Measurements from ENCODE around the gene MOSPD2. TPM values are rescaled to one million over a fixed set of nuclear protein-coding genes. Genes with fewer than 3 reads are reported as not detected.

The MOSPD2 gene
- total and polyA plus RNA-seq, 2 of the 4 experiments (the other 2 are of a cell fraction) = 14.1 to 22.2 TPM

DNA sequence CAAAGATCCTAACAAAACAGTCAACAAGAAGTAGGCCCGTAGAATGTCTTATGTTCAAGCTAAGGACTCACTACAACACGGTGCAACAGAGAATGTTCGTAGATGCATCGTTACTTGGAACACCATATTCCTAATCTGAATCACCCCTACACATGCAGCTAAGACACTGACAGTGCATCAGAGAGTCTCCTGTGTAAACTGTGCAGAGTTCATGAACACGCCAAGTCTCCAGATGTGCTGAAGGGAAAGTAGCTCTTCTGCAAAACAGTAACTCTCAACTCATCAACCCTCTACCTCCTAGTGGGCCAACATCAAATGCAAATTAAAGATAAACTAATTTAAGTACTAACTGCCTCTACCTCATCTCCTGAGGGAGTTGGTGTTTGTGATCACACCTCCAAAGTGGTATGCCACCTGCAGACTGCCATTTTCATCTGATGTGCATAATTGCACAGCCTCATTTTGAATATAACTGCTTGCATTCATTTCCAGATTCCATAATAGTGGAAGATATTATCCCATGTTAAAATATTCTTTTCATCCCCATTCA lies 73.5 kb downstream of the MOSPD2 start:
- TF ChIP-seq FOS (IDR thresholded peaks at IDR 0.05; ENCODE audit: low read depth, low read length) (no peak), CEBPB (IDR thresholded peaks at IDR 0.05; ENCODE audit: low read depth, low read length) (no peak), RFX5 (IDR thresholded peaks at IDR 0.05; ENCODE audit: low read depth, low read length) (no peak), MAZ (IDR thresholded peaks at IDR 0.05; ENCODE audit: borderline replicate concordance, low read depth, low read length) (no peak), MXI1 (IDR thresholded peaks at IDR 0.05; ENCODE audit: borderline replicate concordance, low read depth, low read length) (no peak), BHLHE40 (IDR thresholded peaks at IDR 0.05; ENCODE audit: low read depth, low read length) (no peak), SMC3 (IDR thresholded peaks at IDR 0.05; ENCODE audit: low read depth, low read length) (no peak)
- TF ChIP-seq, protein P1, sequence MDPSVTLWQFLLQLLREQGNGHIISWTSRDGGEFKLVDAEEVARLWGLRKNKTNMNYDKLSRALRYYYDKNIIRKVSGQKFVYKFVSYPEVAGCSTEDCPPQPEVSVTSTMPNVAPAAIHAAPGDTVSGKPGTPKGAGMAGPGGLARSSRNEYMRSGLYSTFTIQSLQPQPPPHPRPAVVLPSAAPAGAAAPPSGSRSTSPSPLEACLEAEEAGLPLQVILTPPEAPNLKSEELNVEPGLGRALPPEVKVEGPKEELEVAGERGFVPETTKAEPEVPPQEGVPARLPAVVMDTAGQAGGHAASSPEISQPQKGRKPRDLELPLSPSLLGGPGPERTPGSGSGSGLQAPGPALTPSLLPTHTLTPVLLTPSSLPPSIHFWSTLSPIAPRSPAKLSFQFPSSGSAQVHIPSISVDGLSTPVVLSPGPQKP (IDR thresholded peaks at IDR 0.05; ENCODE audit: borderline replicate concordance, low read depth, low read length) = no peak
- TF ChIP-seq, protein P2, sequence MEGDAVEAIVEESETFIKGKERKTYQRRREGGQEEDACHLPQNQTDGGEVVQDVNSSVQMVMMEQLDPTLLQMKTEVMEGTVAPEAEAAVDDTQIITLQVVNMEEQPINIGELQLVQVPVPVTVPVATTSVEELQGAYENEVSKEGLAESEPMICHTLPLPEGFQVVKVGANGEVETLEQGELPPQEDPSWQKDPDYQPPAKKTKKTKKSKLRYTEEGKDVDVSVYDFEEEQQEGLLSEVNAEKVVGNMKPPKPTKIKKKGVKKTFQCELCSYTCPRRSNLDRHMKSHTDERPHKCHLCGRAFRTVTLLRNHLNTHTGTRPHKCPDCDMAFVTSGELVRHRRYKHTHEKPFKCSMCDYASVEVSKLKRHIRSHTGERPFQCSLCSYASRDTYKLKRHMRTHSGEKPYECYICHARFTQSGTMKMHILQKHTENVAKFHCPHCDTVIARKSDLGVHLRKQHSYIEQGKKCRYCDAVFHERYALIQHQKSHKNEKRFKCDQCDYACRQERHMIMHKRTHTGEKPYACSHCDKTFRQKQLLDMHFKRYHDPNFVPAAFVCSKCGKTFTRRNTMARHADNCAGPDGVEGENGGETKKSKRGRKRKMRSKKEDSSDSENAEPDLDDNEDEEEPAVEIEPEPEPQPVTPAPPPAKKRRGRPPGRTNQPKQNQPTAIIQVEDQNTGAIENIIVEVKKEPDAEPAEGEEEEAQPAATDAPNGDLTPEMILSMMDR (conservative IDR thresholded peaks at IDR 0.05; ENCODE audit: low read depth, low read length) = no peak
- TF ChIP-seq, protein P3, sequence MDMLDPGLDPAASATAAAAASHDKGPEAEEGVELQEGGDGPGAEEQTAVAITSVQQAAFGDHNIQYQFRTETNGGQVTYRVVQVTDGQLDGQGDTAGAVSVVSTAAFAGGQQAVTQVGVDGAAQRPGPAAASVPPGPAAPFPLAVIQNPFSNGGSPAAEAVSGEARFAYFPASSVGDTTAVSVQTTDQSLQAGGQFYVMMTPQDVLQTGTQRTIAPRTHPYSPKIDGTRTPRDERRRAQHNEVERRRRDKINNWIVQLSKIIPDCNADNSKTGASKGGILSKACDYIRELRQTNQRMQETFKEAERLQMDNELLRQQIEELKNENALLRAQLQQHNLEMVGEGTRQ (IDR thresholded peaks at IDR 0.05; ENCODE audit: low read depth, low read length) = no peak
- CTCF ChIA-PET = no interaction called here
- H4K8ac ChIP-seq (ENCODE audit: low read depth in 2 of 2, low read length in 2 of 2) = no peak overlapping the region

More for the DNA sequence above, 73.5 kb downstream of the MOSPD2 start:
- H3K4me3 ChIP-seq (ENCODE audit: insufficient read depth, low read depth, low read length) = no peak overlapping the region
- H4K5ac ChIP-seq (ENCODE audit: low read depth, low read length) = no peak overlapping the region
- H3K56ac ChIP-seq (ENCODE audit: extremely low read depth, insufficient read depth, low read length) = no peak overlapping the region
- no peak overlapping the region for H2BK15ac ChIP-seq (ENCODE audit: low read depth, low read length)
- no peak overlapping the region for H2BK20ac ChIP-seq (ENCODE audit: low read depth, low read length)
- no peak overlapping the region for H2AK9ac ChIP-seq (replicated peaks; ENCODE audit: low read depth, low read length, poor library complexity)
- no peak overlapping the region for H3K27ac ChIP-seq (ENCODE audit: insufficient read depth, low read length)
- POLR2A ChIA-PET (ENCODE audit: unreplicated experiment) = no interaction called here
- H2AFZ ChIP-seq (replicated peaks; ENCODE audit: low read length, poor library complexity) = no peak overlapping the region
- no peak overlapping the region for H3K4me2 ChIP-seq (ENCODE audit: low read depth, low read length)
- no peaks in the 10 kb centered on the region for H3K27me3 ChIP-seq (ENCODE audit: control insufficient read depth, insufficient read depth, low read length)
- no peak overlapping the region for H3K4ac ChIP-seq (ENCODE audit: low read depth, low read length)
- peaks cover 2% of the 10 kb centered on the region; the same call in 1 of the 2 replicates for H3K4me1 ChIP-seq (ENCODE audit: control insufficient read depth, insufficient read depth, low read length)
- dilution Hi-C loops (cut with HindIII; ENCODE audit: low sequenced_read_pairs, unreplicated experiment) (no loop called here), in situ Hi-C loops (cut with MboI; ENCODE audit: low sequenced_read_pairs) (no loop called here), intact Hi-C loops (cut with micrococcal nuclease) (no loop called here)
- H4K91ac ChIP-seq (ENCODE audit: insufficient read depth, low read depth, low read length) = no peak overlapping the region
- H2BK120ac ChIP-seq (ENCODE audit: low read depth, low read length) = no peak overlapping the region
- no peaks in the 10 kb centered on the region for H3K36me3 ChIP-seq (ENCODE audit: control insufficient read depth, insufficient read depth, low read length)
- H2BK5ac ChIP-seq (ENCODE audit: low read depth, low read length, poor library complexity, severe bottlenecking) = no peak overlapping the region
- no peak overlapping the region for H3K14ac ChIP-seq (replicated peaks; ENCODE audit: low read depth, low read length)
- H3K9ac ChIP-seq (ENCODE audit: low read depth, low read length) = no peak overlapping the region
- no peak overlapping the region for H2AK5ac ChIP-seq (ENCODE audit: low read depth, low read length)
- H3K9me3 ChIP-seq (ENCODE audit: control insufficient read depth, insufficient read depth, low read length) = no peaks in the 10 kb centered on the region
- H3K18ac ChIP-seq (ENCODE audit: low read depth, low read length) = peak overlapping the region; percentile 45; the same call in 1 of the 2 replicates
- no peak overlapping the region for H3K23ac ChIP-seq (ENCODE audit: low read depth, low read length)
- BruUV-seq (replicated peaks) = no TSS peak
- WGBS, 2 experiments (ENCODE audit: extremely low coverage in 2 of 2, insufficient read length in 1 of 2) = no CpG with 5 or more reads among the region's 5 CpGs
- H4K20me1 ChIP-seq (ENCODE audit: insufficient read depth, low read length) = no peaks in the 10 kb centered on the region
- no peaks in the 10 kb centered on the region for H3K79me1 ChIP-seq (ENCODE audit: low read depth in 1 of 2, low read length in 2 of 2)
- no peak for DNase-seq
- no peak for ATAC-seq (ENCODE audit: low read depth)
- no peaks in the 10 kb centered on the region for H3K9me1 ChIP-seq (ENCODE audit: insufficient read depth, low read length)
